K562 (cell line): Measurements from ENCODE around the gene DOCK4.

Experiments used
- BRD4 ChIP-seq: fragments of 200-600 bp; sonication (generic); IDR thresholded peaks from 2 replicates; pipeline ENCODE4 v1.6.1; 2017; ENCODE audit warnings: inconsistent platforms
- CREB3 ChIP-seq: fragments of 450-650 bp; conservative IDR thresholded peaks from 2 replicates; pipeline ENCODE4 v1.6.1; 2016; ENCODE audit warnings: missing genetic modification characterization, low read depth, mild to moderate bottlenecking, missing compliant biosample characterization, moderate library complexity
- CXXC5 ChIP-seq: fragments of 250-450 bp; sonication (Bioruptor Pico); IDR thresholded peaks from 2 replicates; pipeline ENCODE4 v1.8.0; 2022; ENCODE audit warnings: inconsistent platforms, mild to moderate bottlenecking, moderate library complexity
- EZH2 ChIP-seq: IDR thresholded peaks from 2 replicates; pipeline ENCODE4 v1.6.1; 2012; ENCODE audit warnings: low read depth, mild to moderate bottlenecking, inconsistent platforms, low read length, borderline replicate concordance
- HMG20A ChIP-seq: fragments of 450-650 bp; formaldehyde crosslinking; conservative IDR thresholded peaks from 2 replicates; pipeline ENCODE4 v1.4.0; 2020; ENCODE audit warnings: mild to moderate bottlenecking, mixed read lengths
- NR1H2 ChIP-seq: sonication (generic); formaldehyde crosslinking; IDR thresholded peaks from 2 replicates; pipeline ENCODE4 v1.4.0; 2020; ENCODE audit warnings: mild to moderate bottlenecking, missing genetic modification reagents
- NR2C2 ChIP-seq, 2 experiments: fragments of 200-800 bp in 1 of 2; sonication (Bioruptor generic) in 1 of 2; sonication (generic) in 1 of 2; formaldehyde crosslinking in 1 of 2; IDR thresholded peaks; 2 replicates each; pipeline versions ENCODE4 v1.6.1 to v1.8.0; 2016 to 2022; ENCODE audit warnings: mild to moderate bottlenecking in 1 of 2, missing compliant biosample characterization in 1 of 2, missing genetic modification characterization in 1 of 2, missing genetic modification reagents in 1 of 2
- NR2F6 ChIP-seq: fragments of 450-650 bp; formaldehyde crosslinking; IDR thresholded peaks from 2 replicates; pipeline ENCODE4 v1.4.0; 2020; ENCODE audit warnings: mild to moderate bottlenecking
- PHF8 ChIP-seq: fragments of 200-600 bp; sonication (generic); IDR thresholded peaks from 2 replicates; pipeline ENCODE4 v1.6.1; 2012; ENCODE audit warnings: mixed run types, mild to moderate bottlenecking, inconsistent platforms, low read length, moderate library complexity, borderline replicate concordance
- POLR2A ChIP-seq: fragments of 450-650 bp; conservative IDR thresholded peaks from 2 replicates; pipeline ENCODE4 v1.6.1; 2016
- ZC3H4 ChIP-seq: sonication (generic); formaldehyde crosslinking; IDR thresholded peaks from 2 replicates; pipeline ENCODE4 v1.9.0; 2021; ENCODE audit warnings: missing genetic modification reagents, borderline replicate concordance
- ZNF121 ChIP-seq: sonication (generic); formaldehyde crosslinking; conservative IDR thresholded peaks from 2 replicates; pipeline ENCODE4 v1.8.0; 2022; ENCODE audit warnings: missing genetic modification reagents
- ZNF583 ChIP-seq: fragments of 250-450 bp; sonication (Bioruptor Pico); IDR thresholded peaks from 2 replicates; pipeline ENCODE4 v1.4.0; 2020
- TF ChIP-seq, protein P1 (sequence below): sonication (generic); formaldehyde crosslinking; IDR thresholded peaks from 2 replicates; pipeline ENCODE4 v1.8.0; 2022; ENCODE audit warnings: mild to moderate bottlenecking, missing genetic modification reagents

GRCh38 chr7:111873326-111873646 is 332.9 kb downstream of the DOCK4 start:
- TF ChIP-seq EZH2: no peak
- TF ChIP-seq CXXC5: no peak
- TF ChIP-seq, protein P1, sequence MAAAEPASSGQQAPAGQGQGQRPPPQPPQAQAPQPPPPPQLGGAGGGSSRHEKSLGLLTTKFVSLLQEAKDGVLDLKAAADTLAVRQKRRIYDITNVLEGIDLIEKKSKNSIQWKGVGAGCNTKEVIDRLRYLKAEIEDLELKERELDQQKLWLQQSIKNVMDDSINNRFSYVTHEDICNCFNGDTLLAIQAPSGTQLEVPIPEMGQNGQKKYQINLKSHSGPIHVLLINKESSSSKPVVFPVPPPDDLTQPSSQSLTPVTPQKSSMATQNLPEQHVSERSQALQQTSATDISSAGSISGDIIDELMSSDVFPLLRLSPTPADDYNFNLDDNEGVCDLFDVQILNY (CRISPR knock-in tag): no peak
- no peak for TF ChIP-seq ZC3H4 (CRISPR knock-in tag)
- no peak for TF ChIP-seq ZNF583 (CRISPR knock-in tag)
- no peak for TF ChIP-seq PHF8
- TF ChIP-seq POLR2A: no peak
- TF ChIP-seq NR2F6 (CRISPR knock-in tag): no peak
- no peak for TF ChIP-seq ZNF121 (CRISPR knock-in tag)
- no peak for TF ChIP-seq CREB3 (tag)
- no peak for TF ChIP-seq BRD4
- no peak for TF ChIP-seq NR1H2 (CRISPR knock-in tag)
- no peak for TF ChIP-seq HMG20A (CRISPR knock-in tag)
- no peak for TF ChIP-seq NR2C2 (CRISPR knock-in tag; IDR thresholded peaks at IDR 0.05)
- TF ChIP-seq NR2C2 (tag; IDR thresholded peaks at IDR 0.05): no peak
